ENCODE measurements around the gene NRBF2. TPM values are rescaled to one million over a fixed set of nuclear protein-coding genes. Genes with fewer than 3 reads are reported as not detected.

NRBF2 gene
- total RNA-seq, 1 experiment from 2014 or later: 44.9 TPM

DNA sequence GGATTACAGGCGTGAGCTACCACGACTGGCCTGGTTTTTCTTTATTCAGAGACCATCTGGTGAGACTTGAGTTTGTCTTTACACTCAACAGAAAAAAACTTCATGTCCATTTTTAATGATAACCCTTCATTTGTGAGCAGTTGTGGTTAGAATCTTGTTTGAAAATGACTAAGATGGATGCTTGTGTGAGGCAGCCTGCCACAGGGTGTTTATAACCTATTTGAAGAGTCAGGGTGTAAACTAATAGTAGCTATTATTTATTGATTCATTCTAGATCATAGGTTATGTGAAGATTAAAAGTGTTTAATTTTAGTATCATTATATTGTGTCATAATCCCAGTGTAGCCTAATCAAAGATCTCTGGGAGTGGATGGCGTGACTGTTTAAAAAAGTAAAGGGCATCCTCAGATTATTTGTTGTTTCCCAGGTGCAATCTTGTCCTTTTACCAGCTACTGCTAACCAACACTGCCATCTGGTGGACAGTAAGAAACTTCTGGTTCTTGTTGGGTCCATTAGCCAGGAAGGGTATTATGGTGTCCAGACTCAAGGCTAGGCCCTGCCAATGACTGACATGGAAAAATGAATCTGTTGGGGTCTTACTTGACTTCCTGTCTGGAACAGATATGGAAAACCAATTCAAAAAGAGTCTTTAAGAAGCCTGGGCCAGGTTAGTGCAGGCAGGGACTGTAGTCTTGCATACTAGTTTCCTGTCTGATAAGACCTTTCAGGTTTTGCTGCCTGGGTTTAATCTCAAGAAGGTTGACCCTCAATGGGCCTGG lies 24.9 kb downstream of the NRBF2 start:
- POLR2A ChIA-PET: interaction anchor here (0.7 to 2.5 kb wide), 8 partner anchors 18 to 785 kb away, joined by 3 to 16 read pairs (median 3); partner anchors contain the start of gene NRBF2
- intact Hi-C loops (cut with micrococcal nuclease): loop anchor here (1.0 to 10.0 kb wide), 9 partner anchors 74 to 913 kb away; no protein-coding TSS in a partner anchor
- no TSS peak for BruUV-seq (replicated peaks)
- Mint-ChIP-seq H3K27me3 (ENCODE audit: insufficient read depth, unreplicated experiment) (no peaks in the 10 kb centered on the region), H3K9me3 (ENCODE audit: unreplicated experiment) (no peaks in the 10 kb centered on the region), H3K4me3 (ENCODE audit: unreplicated experiment) (no peak overlapping the region), H3K27ac (ENCODE audit: low read depth, unreplicated experiment) (no peak overlapping the region), H3K4me1 (ENCODE audit: insufficient read depth, unreplicated experiment) (no peaks in the 10 kb centered on the region), H3K36me3 (ENCODE audit: insufficient read depth, unreplicated experiment) (peaks cover 41% of the 10 kb centered on the region)
- CTCF ChIA-PET: interaction anchor here (0.5 to 7.2 kb wide), 58 partner anchors 9 to 1161 kb away, joined by 3 to 105 read pairs (median 4); no protein-coding TSS in a partner anchor
- peak; percentile 89 for DNase-seq (ENCODE audit: unreplicated experiment)
- TF ChIP-seq, protein P1, sequence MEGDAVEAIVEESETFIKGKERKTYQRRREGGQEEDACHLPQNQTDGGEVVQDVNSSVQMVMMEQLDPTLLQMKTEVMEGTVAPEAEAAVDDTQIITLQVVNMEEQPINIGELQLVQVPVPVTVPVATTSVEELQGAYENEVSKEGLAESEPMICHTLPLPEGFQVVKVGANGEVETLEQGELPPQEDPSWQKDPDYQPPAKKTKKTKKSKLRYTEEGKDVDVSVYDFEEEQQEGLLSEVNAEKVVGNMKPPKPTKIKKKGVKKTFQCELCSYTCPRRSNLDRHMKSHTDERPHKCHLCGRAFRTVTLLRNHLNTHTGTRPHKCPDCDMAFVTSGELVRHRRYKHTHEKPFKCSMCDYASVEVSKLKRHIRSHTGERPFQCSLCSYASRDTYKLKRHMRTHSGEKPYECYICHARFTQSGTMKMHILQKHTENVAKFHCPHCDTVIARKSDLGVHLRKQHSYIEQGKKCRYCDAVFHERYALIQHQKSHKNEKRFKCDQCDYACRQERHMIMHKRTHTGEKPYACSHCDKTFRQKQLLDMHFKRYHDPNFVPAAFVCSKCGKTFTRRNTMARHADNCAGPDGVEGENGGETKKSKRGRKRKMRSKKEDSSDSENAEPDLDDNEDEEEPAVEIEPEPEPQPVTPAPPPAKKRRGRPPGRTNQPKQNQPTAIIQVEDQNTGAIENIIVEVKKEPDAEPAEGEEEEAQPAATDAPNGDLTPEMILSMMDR (IDR thresholded peaks at IDR 0.05; ENCODE audit: unreplicated experiment): peak; percentile 67

DNA sequence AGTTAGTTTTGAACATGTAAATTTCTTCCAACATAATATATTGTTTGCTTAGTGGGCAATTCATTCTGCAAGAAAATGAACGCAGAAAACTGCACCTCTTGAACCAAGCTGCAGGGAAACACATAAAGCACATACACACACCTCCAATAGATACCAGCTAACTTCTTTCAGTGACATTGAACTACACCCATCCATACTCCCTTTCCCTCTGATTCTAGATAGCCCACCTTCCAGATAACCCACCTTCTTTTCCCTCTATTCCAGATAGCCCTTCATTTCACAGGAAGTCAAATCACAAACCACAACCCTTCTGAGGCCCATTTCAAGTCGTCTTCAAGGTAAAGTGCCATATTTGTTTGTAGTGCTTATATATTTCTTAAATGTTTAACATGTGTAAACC lies 28.5 kb downstream of the NRBF2 start:
- no peaks in the 10 kb centered on the region for H3K4me1 Mint-ChIP-seq (ENCODE audit: insufficient read depth, unreplicated experiment)
- intact Hi-C loops (cut with micrococcal nuclease): no loop called here
- no peaks in the 10 kb centered on the region for H3K27me3 Mint-ChIP-seq (ENCODE audit: insufficient read depth, unreplicated experiment)
- no peak for DNase-seq (ENCODE audit: unreplicated experiment)
- H3K9me3 Mint-ChIP-seq (ENCODE audit: unreplicated experiment): no peaks in the 10 kb centered on the region
- H3K36me3 Mint-ChIP-seq (ENCODE audit: insufficient read depth, unreplicated experiment): peaks cover 45% of the 10 kb centered on the region
- ChIA-PET POLR2A (interaction anchor here (0.6 to 1.6 kb wide), 5 partner anchors 9 to 724 kb away, joined by 3 to 4 read pairs (median 3); no protein-coding TSS in a partner anchor), CTCF (interaction anchor here (1.0 to 7.2 kb wide), 8 partner anchors 16 to 566 kb away, joined by 3 to 105 read pairs (median 4); no protein-coding TSS in a partner anchor)
- no peak overlapping the region for H3K27ac Mint-ChIP-seq (ENCODE audit: low read depth, unreplicated experiment)
- TF ChIP-seq, protein P1 (IDR thresholded peaks at IDR 0.05; ENCODE audit: unreplicated experiment): no peak
- H3K4me3 Mint-ChIP-seq (ENCODE audit: unreplicated experiment): no peak overlapping the region
- no TSS peak for BruUV-seq (replicated peaks)

DNA sequence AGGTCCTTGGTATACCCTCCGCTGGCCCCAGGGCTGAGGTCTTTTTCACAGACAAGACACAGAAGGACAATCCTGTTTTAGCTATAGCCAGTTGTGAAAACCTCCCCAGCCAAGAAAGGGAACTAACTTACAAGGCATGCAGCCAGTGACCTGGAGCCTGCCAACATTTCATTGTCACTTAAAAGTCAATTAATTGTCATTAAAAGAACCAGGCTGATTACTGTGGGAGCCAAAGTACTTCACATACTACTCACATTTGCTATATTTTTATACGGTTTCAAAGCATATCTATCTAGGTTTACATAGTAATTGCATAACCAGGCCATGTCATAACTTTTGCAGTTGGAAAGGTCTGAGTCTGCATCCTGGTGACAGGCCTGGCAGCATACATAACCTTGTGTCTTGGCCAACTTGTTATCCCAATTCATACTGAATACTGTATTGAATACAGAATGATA lies 31.1 kb downstream of the NRBF2 start:
- no TSS peak for BruUV-seq (replicated peaks)
- Mint-ChIP-seq H3K4me3 (ENCODE audit: unreplicated experiment) (no peak overlapping the region), H3K27ac (ENCODE audit: low read depth, unreplicated experiment) (no peak overlapping the region), H3K9me3 (ENCODE audit: unreplicated experiment) (no peaks in the 10 kb centered on the region), H3K4me1 (ENCODE audit: insufficient read depth, unreplicated experiment) (no peaks in the 10 kb centered on the region), H3K27me3 (ENCODE audit: insufficient read depth, unreplicated experiment) (no peaks in the 10 kb centered on the region), H3K36me3 (ENCODE audit: insufficient read depth, unreplicated experiment) (peaks cover 67% of the 10 kb centered on the region)
- TF ChIP-seq, protein P1 (IDR thresholded peaks at IDR 0.05; ENCODE audit: unreplicated experiment): no peak
- peak; percentile 24 for DNase-seq (ENCODE audit: unreplicated experiment)
- intact Hi-C loops (cut with micrococcal nuclease): no loop called here
- CTCF ChIA-PET: interaction anchor here (0.6 to 12.0 kb wide), 7 partner anchors 25 to 604 kb away, joined by 3 to 266 read pairs (median 3); no protein-coding TSS in a partner anchor
- POLR2A ChIA-PET: interaction anchor here (0.6 to 1.0 kb wide), 2 partner anchors 10 to 557 kb away, joined by 3 read pairs; no protein-coding TSS in a partner anchor

DNA sequence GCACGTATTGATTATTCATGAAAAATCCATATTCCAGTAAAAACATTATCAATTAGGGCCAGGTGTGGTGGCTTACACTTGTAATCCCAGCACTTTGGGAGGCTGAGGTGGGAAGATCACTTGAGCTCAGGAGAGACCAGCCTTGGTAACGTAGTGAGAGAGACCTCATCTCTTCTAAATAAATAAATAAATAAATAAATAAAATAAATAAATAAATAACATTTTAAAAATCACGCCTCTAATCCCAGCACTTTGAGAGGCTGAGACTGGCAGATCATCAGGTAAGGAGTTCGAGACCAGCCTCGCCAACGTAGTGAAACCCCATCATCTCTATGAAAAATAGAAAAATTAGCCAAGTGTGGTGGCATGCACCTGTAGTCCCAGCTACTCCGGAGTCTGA lies 32.1 kb downstream of the NRBF2 start:
- DNase-seq (ENCODE audit: unreplicated experiment): no peak
- TF ChIP-seq, protein P1 (IDR thresholded peaks at IDR 0.05; ENCODE audit: unreplicated experiment): no peak
- ChIA-PET POLR2A (interaction anchor here (0.7 to 2.6 kb wide), 2 partner anchors 463 to 494 kb away, joined by 3 to 16 read pairs; no protein-coding TSS in a partner anchor), CTCF (interaction anchor here (0.5 to 12.0 kb wide), 10 partner anchors 8 to 727 kb away, joined by 3 to 266 read pairs (median 6); no protein-coding TSS in a partner anchor)
- Mint-ChIP-seq H3K27me3 (ENCODE audit: insufficient read depth, unreplicated experiment) (no peaks in the 10 kb centered on the region), H3K36me3 (ENCODE audit: insufficient read depth, unreplicated experiment) (peaks cover 78% of the 10 kb centered on the region), H3K9me3 (ENCODE audit: unreplicated experiment) (no peaks in the 10 kb centered on the region), H3K27ac (ENCODE audit: low read depth, unreplicated experiment) (no peak overlapping the region), H3K4me3 (ENCODE audit: unreplicated experiment) (no peak overlapping the region), H3K4me1 (ENCODE audit: insufficient read depth, unreplicated experiment) (no peaks in the 10 kb centered on the region)
- intact Hi-C loops (cut with micrococcal nuclease): loop anchor here (5.0 kb wide), 1 partner anchor 357 kb away; the partner anchor contains the start of gene REEP3
- BruUV-seq (replicated peaks): no TSS peak
